Ishikawa (cell line): ENCODE data around the gene C11orf52.

ENCODE experiments used
- CEBPB ChIP-seq: IDR thresholded peaks from 2 replicates; pipeline ENCODE4 v1.6.1; 2012
- EGR1 ChIP-seq: IDR thresholded peaks from 2 replicates; pipeline ENCODE4 v1.6.1; 2012
- EP300 ChIP-seq: IDR thresholded peaks from 2 replicates; pipeline ENCODE4 v1.6.1; 2012; ENCODE audit warnings: borderline replicate concordance
- FOXM1 ChIP-seq: IDR thresholded peaks from 2 replicates; pipeline ENCODE4 v1.6.1; 2012; ENCODE audit warnings: low read depth, borderline replicate concordance
- MAX ChIP-seq: IDR thresholded peaks from 2 replicates; pipeline ENCODE4 v1.6.1; 2012
- NFIC ChIP-seq: IDR thresholded peaks from 2 replicates; pipeline ENCODE4 v1.6.1; 2012
- RAD21 ChIP-seq: IDR thresholded peaks from 2 replicates; pipeline ENCODE4 v1.6.1; 2012; ENCODE audit warnings: low read depth
- REST ChIP-seq: IDR thresholded peaks from 2 replicates; pipeline ENCODE4 v1.6.1; 2012; ENCODE audit warnings: low read depth, mild to moderate bottlenecking
- TAF1 ChIP-seq: IDR thresholded peaks from 2 replicates; pipeline ENCODE4 v1.6.1; 2012; ENCODE audit warnings: low read depth, mild to moderate bottlenecking
- TEAD4 ChIP-seq: IDR thresholded peaks from 2 replicates; pipeline ENCODE4 v1.6.1; 2012
- ZBTB7A ChIP-seq: IDR thresholded peaks from 2 replicates; pipeline ENCODE4 v1.6.1; 2012; ENCODE audit warnings: low read depth

GRCh38 chr11:111870113-111870512 is 48.6 kb upstream of the C11orf52 start:
- TF ChIP-seq EP300 (no peak), EGR1 (no peak), TEAD4 (no peak), RAD21 (no peak), MAX (no peak), TAF1 (no peak), NFIC (no peak), CEBPB (no peak), FOXM1 (no peak), REST (no peak), ZBTB7A (no peak)
